ENCODE data around the gene AMOTL1.
A peak's percentile ranks its signal among the peaks of the same experiment; 100 is the strongest.

The AMOTL1 gene

DNA sequence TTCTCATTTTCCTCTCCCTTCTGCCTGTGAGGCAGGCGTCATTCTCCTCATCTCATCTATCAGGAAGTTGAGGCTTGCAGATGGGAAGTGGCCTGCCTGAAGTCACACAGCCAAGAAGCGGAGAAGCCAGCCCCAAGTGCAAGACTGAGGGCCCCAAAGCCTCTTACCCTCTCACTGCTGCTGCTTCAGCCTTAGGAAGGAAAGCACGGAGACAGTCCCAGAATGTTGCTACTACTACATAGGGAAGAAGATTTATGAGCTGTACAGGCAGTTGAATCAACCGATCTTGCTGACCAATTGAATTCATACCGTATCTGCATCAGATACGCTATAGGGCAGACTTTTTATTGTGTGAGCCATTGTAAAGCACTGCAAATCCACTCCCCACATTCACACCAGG is 116.2 kb downstream of the AMOTL1 start:
- TF ChIP-seq RAD21 (IDR thresholded peaks at IDR 0.05; ENCODE audit: low read depth) (no peak), TCF12 (IDR thresholded peaks at IDR 0.05; ENCODE audit: low read depth) (no peak), TEAD4 (IDR thresholded peaks at IDR 0.05) (no peak), TAF1 (IDR thresholded peaks at IDR 0.05; ENCODE audit: low read depth) (no peak), YY1 (IDR thresholded peaks at IDR 0.05; ENCODE audit: low read depth) (no peak), CREB1 (IDR thresholded peaks at IDR 0.05; ENCODE audit: low read depth) (no peak), EP300 (IDR thresholded peaks at IDR 0.05; ENCODE audit: borderline replicate concordance) (no peak), NFIC (IDR thresholded peaks at IDR 0.05) (no peak), ZBTB7A (IDR thresholded peaks at IDR 0.05; ENCODE audit: low read depth) (no peak), CEBPB (IDR thresholded peaks at IDR 0.05) (no peak), FOXM1 (IDR thresholded peaks at IDR 0.05; ENCODE audit: borderline replicate concordance, low read depth) (no peak), EGR1 (IDR thresholded peaks at IDR 0.05) (no peak)
- TF ChIP-seq, protein P1, sequence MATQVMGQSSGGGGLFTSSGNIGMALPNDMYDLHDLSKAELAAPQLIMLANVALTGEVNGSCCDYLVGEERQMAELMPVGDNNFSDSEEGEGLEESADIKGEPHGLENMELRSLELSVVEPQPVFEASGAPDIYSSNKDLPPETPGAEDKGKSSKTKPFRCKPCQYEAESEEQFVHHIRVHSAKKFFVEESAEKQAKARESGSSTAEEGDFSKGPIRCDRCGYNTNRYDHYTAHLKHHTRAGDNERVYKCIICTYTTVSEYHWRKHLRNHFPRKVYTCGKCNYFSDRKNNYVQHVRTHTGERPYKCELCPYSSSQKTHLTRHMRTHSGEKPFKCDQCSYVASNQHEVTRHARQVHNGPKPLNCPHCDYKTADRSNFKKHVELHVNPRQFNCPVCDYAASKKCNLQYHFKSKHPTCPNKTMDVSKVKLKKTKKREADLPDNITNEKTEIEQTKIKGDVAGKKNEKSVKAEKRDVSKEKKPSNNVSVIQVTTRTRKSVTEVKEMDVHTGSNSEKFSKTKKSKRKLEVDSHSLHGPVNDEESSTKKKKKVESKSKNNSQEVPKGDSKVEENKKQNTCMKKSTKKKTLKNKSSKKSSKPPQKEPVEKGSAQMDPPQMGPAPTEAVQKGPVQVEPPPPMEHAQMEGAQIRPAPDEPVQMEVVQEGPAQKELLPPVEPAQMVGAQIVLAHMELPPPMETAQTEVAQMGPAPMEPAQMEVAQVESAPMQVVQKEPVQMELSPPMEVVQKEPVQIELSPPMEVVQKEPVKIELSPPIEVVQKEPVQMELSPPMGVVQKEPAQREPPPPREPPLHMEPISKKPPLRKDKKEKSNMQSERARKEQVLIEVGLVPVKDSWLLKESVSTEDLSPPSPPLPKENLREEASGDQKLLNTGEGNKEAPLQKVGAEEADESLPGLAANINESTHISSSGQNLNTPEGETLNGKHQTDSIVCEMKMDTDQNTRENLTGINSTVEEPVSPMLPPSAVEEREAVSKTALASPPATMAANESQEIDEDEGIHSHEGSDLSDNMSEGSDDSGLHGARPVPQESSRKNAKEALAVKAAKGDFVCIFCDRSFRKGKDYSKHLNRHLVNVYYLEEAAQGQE (IDR thresholded peaks at IDR 0.05; ENCODE audit: low read depth): no peak
- TF ChIP-seq, protein P2, sequence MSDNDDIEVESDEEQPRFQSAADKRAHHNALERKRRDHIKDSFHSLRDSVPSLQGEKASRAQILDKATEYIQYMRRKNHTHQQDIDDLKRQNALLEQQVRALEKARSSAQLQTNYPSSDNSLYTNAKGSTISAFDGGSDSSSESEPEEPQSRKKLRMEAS (IDR thresholded peaks at IDR 0.05): no peak
- TF ChIP-seq, protein P3, sequence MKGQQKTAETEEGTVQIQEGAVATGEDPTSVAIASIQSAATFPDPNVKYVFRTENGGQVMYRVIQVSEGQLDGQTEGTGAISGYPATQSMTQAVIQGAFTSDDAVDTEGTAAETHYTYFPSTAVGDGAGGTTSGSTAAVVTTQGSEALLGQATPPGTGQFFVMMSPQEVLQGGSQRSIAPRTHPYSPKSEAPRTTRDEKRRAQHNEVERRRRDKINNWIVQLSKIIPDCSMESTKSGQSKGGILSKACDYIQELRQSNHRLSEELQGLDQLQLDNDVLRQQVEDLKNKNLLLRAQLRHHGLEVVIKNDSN (IDR thresholded peaks at IDR 0.05): no peak

DNA sequence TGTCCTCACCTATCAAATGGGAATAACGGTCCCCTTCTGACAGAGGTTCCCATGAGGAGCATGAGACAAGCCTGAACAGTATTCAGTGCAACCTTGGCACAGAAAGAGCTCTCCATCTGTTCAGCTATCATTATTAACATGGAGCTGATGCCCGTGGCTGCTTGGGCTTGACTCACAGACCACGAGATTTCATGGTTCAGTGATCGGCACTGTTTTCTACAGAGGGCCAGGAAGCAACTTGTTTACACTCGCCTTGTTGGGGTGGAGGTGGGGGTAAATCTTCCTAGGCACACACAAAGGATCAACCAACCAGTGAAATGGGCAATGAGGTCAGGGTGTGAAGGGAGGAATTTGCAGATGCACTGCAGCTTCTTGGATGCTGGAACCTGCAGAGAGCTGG is 117.0 kb downstream of the AMOTL1 start:
- TF ChIP-seq TAF1 (IDR thresholded peaks at IDR 0.05; ENCODE audit: low read depth) (no peak), EP300 (IDR thresholded peaks at IDR 0.05; ENCODE audit: borderline replicate concordance) (peak; percentile 29; the same call in 1 of the 2 replicates)

DNA sequence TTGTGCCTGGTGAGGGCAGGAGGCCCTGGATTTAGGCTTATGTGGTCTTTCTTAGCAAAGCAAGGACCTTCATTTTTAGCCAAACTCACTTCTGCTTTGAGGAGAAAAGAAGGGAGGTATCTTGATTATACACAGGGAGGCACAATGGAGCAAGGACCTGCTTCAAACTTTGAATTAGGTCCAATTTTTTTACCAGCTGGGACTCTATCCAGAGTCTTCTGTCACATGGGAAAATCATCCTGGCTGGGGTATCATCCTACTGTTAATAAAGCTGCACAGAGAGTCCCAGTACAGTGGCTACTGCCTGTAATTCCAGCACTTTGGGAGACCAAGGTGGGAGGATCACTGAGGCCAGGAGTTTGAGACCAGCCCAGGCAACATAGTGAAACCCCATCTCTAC is 117.4 kb downstream of the AMOTL1 start:
- no peak for TF ChIP-seq EP300 (IDR thresholded peaks at IDR 0.05; ENCODE audit: borderline replicate concordance)
- TF ChIP-seq, protein P1 (IDR thresholded peaks at IDR 0.05; ENCODE audit: low read depth): no peak
- no peak for TF ChIP-seq RAD21 (IDR thresholded peaks at IDR 0.05; ENCODE audit: low read depth)
- TF ChIP-seq, protein P2 (IDR thresholded peaks at IDR 0.05): no peak
- TF ChIP-seq TCF12 (IDR thresholded peaks at IDR 0.05; ENCODE audit: low read depth): no peak
- no peak for TF ChIP-seq TEAD4 (IDR thresholded peaks at IDR 0.05)

DNA sequence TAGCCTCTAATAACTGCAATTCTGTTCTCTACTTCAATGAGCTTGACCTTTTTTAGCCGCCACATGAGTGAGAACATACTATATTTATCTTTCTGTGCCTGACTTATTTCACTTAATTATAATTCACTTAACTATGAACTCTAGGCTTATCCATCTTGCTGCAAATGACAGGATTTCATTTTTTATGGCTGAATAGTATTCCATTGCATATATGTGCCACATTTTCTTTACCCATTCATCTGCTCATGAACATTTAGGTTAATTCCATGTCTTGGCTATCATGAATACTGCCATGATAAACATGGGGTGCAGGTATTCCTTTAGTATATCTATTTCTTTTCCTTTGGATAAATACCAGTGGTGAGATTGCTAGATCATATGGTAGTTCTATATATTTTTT is 120.0 kb downstream of the AMOTL1 start:
- TF ChIP-seq, protein P2 (IDR thresholded peaks at IDR 0.05): no peak
- TF ChIP-seq EGR1 (IDR thresholded peaks at IDR 0.05): no peak
- TF ChIP-seq TCF12 (IDR thresholded peaks at IDR 0.05; ENCODE audit: low read depth): no peak

DNA sequence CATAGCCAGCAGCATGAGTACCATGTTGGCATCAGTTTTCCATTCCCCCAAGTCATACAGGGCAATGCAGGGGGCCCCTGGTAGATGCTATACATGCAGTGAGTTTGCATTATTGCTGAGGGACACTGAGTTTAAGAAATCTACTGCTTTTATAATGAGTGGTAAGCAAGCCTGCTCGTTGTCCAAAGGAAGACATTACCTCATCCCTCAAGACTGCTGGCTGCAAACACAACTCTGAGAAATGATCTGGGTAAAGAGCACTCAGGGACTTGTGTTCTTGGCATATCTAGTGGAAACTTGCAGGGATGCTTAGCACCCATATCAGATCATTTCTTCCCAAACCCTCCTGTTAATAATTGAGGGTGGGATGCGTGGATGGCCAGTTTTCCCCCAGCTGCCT is 127.3 kb downstream of the AMOTL1 start:
- TF ChIP-seq EP300 (IDR thresholded peaks at IDR 0.05; ENCODE audit: borderline replicate concordance) (0 out of 2 replicates have a peak, but pooled peaks have one; percentile 12), CEBPB (IDR thresholded peaks at IDR 0.05) (no peak)

DNA sequence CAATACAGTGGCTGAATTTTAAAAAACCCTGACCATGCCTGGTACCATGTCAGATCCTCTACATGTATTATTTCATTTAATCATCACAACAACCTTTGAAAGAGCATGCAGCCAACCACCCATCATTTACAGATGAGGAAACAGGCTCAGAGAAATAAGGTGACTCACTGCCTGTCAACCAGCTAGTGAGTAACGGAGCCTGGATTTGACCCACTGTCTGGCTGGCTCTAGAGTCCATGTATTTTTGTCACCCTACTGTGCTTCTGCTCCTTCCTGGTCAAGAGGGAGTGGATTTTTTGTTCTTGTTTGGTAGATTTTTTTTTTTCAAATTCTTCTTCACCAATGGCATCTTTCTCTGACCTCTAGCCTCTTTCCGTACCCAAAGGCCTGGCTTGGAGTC is 127.8 kb downstream of the AMOTL1 start:
- no peak for TF ChIP-seq CREB1 (IDR thresholded peaks at IDR 0.05; ENCODE audit: low read depth)
- TF ChIP-seq TEAD4 (IDR thresholded peaks at IDR 0.05): no peak
- no peak for TF ChIP-seq YY1 (IDR thresholded peaks at IDR 0.05; ENCODE audit: low read depth)
- TF ChIP-seq ZBTB7A (IDR thresholded peaks at IDR 0.05; ENCODE audit: low read depth): no peak
- TF ChIP-seq TCF12 (IDR thresholded peaks at IDR 0.05; ENCODE audit: low read depth): no peak
- TF ChIP-seq EP300 (IDR thresholded peaks at IDR 0.05; ENCODE audit: borderline replicate concordance): no peak
- TF ChIP-seq, protein P2 (IDR thresholded peaks at IDR 0.05): no peak

DNA sequence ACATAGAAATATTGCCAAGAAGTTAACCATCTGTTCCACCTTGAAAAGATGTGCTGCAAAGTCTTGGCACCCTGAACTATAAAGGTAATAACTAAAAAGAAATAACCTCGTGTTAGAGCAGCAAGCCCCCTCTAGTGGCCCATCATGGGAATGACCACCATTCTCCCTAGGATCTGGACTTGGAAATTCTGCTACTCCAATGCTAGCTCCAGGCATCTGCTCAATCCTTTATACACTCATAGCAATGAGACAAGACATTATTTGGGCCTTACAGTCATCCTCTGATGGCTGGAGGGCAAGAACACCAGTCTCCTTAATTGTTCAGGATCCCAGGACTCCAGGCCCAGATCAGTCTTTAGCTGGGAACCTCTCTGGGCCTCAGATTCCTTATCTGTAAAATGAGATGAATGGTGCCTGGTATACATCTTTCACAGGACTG is 129.2 kb downstream of the AMOTL1 start:
- TF ChIP-seq RAD21 (IDR thresholded peaks at IDR 0.05; ENCODE audit: low read depth): peak; percentile 87
- TF ChIP-seq FOXM1 (IDR thresholded peaks at IDR 0.05; ENCODE audit: borderline replicate concordance, low read depth): no peak
- TF ChIP-seq YY1 (IDR thresholded peaks at IDR 0.05; ENCODE audit: low read depth): no peak
